Measurements from ENCODE around the gene AGRN. TPM values are rescaled to one million over a fixed set of nuclear protein-coding genes. Genes with fewer than 3 reads are reported as not detected.
"Not testable (repeated sequence)": the region's sequence is repeated elsewhere in the genome, so short reads cannot be mapped to it uniquely, and the experiment has no call there.

AGRN gene

GRCh38 chr1:1093610-1093943, 73.7 kb downstream of the AGRN start:
- Histone ChIP-seq H3K4me3 (ENCODE audit: low read length) (no peak overlapping the region), H3K27me3 (ENCODE audit: control insufficient read depth, insufficient read depth, low read length) (no peaks in the 10 kb centered on the region), H3K9ac (ENCODE audit: low read depth, low read length) (no peak overlapping the region), H3K9me3 (replicated peaks; ENCODE audit: low read length) (no peaks in the 10 kb centered on the region), H3K36me3 (ENCODE audit: insufficient read depth, low read length) (no peaks in the 10 kb centered on the region), H3K4me1 (ENCODE audit: control insufficient read depth, insufficient read depth, low read length) (no peaks in the 10 kb centered on the region), H3K4me2 (ENCODE audit: low read length) (no peak overlapping the region)

DNA sequence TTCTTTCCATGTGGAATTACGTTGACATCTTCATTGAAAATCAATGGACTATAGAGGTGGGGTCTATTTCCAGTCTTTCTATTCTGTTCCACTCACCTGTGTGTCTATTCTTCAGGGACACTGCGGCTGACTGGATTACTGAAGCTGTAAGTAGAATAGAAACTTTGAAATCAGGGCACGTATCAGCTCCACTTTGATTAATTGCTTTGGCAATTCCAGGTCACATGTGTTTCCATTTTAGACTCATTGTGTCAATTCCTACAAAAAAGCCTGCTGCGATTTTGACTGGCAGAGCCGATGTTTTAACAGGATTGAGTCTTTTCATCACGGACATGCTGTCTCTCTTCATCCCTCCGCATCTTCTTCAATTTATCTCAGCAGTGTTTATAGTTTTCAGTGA, 75.1 kb downstream of the AGRN start:
- no peak overlapping the region for H3K9ac ChIP-seq (ENCODE audit: low read depth, low read length)
- H3K27me3 ChIP-seq (ENCODE audit: control insufficient read depth, insufficient read depth, low read length) = no peaks in the 10 kb centered on the region
- H3K9me3 ChIP-seq (replicated peaks; ENCODE audit: low read length) = no peaks in the 10 kb centered on the region
- no peak overlapping the region for H3K4me3 ChIP-seq (ENCODE audit: low read length)
- H3K4me2 ChIP-seq (ENCODE audit: low read length) = no peak overlapping the region
- H3K36me3 ChIP-seq (ENCODE audit: insufficient read depth, low read length) = no peaks in the 10 kb centered on the region
- no peaks in the 10 kb centered on the region for H3K4me1 ChIP-seq (ENCODE audit: control insufficient read depth, insufficient read depth, low read length)

GRCh38 chr1:1096136-1096535, 76.2 kb downstream of the AGRN start:
- H3K9me3 ChIP-seq (replicated peaks; ENCODE audit: low read length) = not testable (repeated sequence)

GRCh38 chr1:1098681-1099421, 78.9 kb downstream of the AGRN start:
- no peak overlapping the region for H3K4me3 ChIP-seq (ENCODE audit: low read length)
- H3K9me3 ChIP-seq (replicated peaks; ENCODE audit: low read length) = no peaks in the 10 kb centered on the region
- no peaks in the 10 kb centered on the region for H3K4me1 ChIP-seq (ENCODE audit: control insufficient read depth, insufficient read depth, low read length)
- no peaks in the 10 kb centered on the region for H3K27me3 ChIP-seq (ENCODE audit: control insufficient read depth, insufficient read depth, low read length)
- H3K9ac ChIP-seq (ENCODE audit: low read depth, low read length) = no peak overlapping the region
- no peaks in the 10 kb centered on the region for H3K36me3 ChIP-seq (ENCODE audit: insufficient read depth, low read length)
- H3K4me2 ChIP-seq (ENCODE audit: low read length) = no peak overlapping the region

More at GRCh38 chr1:1096136-1096535, 76.2 kb downstream of the AGRN start:
- H3K9ac ChIP-seq (ENCODE audit: low read depth, low read length); H3K36me3 ChIP-seq (ENCODE audit: insufficient read depth, low read length); H3K4me3 ChIP-seq (ENCODE audit: low read length); H3K27me3 ChIP-seq (ENCODE audit: control insufficient read depth, insufficient read depth, low read length); H3K4me1 ChIP-seq (ENCODE audit: control insufficient read depth, insufficient read depth, low read length); H3K4me2 ChIP-seq (ENCODE audit: low read length): not testable (repeated sequence)

- no peak overlapping the region for H3K4me2 ChIP-seq (ENCODE audit: low read length)
- no peaks in the 10 kb centered on the region for H3K4me1 ChIP-seq (ENCODE audit: control insufficient read depth, insufficient read depth, low read length)
Observed at GRCh38 chr1:1099506-1100183, 79.7 kb downstream of the AGRN start.

DNA sequence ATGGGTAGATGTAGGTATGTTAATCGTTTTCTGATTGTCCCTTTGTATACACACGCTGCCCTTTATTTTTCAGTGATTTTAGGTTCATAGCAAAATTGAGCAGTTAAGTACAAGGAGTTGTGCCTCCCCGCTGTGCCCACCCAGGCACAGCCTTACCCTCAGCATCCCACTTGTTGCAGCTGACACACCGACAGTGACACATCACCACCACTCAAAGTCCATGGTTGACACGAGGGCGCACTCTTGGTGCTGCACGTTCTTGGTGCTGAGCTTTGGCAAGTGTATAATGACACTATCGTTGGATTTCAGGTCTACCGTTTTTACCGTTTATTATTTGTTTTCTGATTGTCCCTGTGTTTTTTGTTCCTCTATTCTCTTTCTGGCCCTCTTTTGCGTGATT, 80.4 kb downstream of the AGRN start:
- H3K9ac ChIP-seq (ENCODE audit: low read depth, low read length) = no peak overlapping the region
- no peaks in the 10 kb centered on the region for H3K4me1 ChIP-seq (ENCODE audit: control insufficient read depth, insufficient read depth, low read length)
- no peaks in the 10 kb centered on the region for H3K36me3 ChIP-seq (ENCODE audit: insufficient read depth, low read length)
- H3K4me3 ChIP-seq (ENCODE audit: low read length) = no peak overlapping the region
- H3K27me3 ChIP-seq (ENCODE audit: control insufficient read depth, insufficient read depth, low read length) = no peaks in the 10 kb centered on the region
- no peak overlapping the region for H3K4me2 ChIP-seq (ENCODE audit: low read length)
- no peaks in the 10 kb centered on the region for H3K9me3 ChIP-seq (replicated peaks; ENCODE audit: low read length)

More at GRCh38 chr1:1099506-1100183, 79.7 kb downstream of the AGRN start:
- Histone ChIP-seq H3K9me3 (replicated peaks; ENCODE audit: low read length) (no peaks in the 10 kb centered on the region), H3K4me3 (ENCODE audit: low read length) (no peak overlapping the region), H3K9ac (ENCODE audit: low read depth, low read length) (no peak overlapping the region), H3K36me3 (ENCODE audit: insufficient read depth, low read length) (no peaks in the 10 kb centered on the region), H3K27me3 (ENCODE audit: control insufficient read depth, insufficient read depth, low read length) (no peaks in the 10 kb centered on the region)

- H3K4me1 ChIP-seq (ENCODE audit: control insufficient read depth, insufficient read depth, low read length) = no peaks in the 10 kb centered on the region
- no peaks in the 10 kb centered on the region for H3K27me3 ChIP-seq (ENCODE audit: control insufficient read depth, insufficient read depth, low read length)
Observed at GRCh38 chr1:1101503-1101902, 81.6 kb downstream of the AGRN start.

GRCh38 chr1:1104152-1104551, 84.2 kb downstream of the AGRN start:
- H3K9ac ChIP-seq (ENCODE audit: low read depth, low read length); H3K27me3 ChIP-seq (ENCODE audit: control insufficient read depth, insufficient read depth, low read length); H3K36me3 ChIP-seq (ENCODE audit: insufficient read depth, low read length); H3K4me1 ChIP-seq (ENCODE audit: control insufficient read depth, insufficient read depth, low read length); H3K9me3 ChIP-seq (replicated peaks; ENCODE audit: low read length); H3K4me3 ChIP-seq (ENCODE audit: low read length); H3K4me2 ChIP-seq (ENCODE audit: low read length): not testable (repeated sequence)

More at GRCh38 chr1:1101503-1101902, 81.6 kb downstream of the AGRN start:
- Histone ChIP-seq H3K9ac (ENCODE audit: low read depth, low read length) (no peak overlapping the region), H3K36me3 (ENCODE audit: insufficient read depth, low read length) (no peaks in the 10 kb centered on the region), H3K4me3 (ENCODE audit: low read length) (no peak overlapping the region), H3K9me3 (replicated peaks; ENCODE audit: low read length) (no peaks in the 10 kb centered on the region), H3K4me2 (ENCODE audit: low read length) (no peak overlapping the region)

Small RNA genes within 50 kb of the gene (small RNA-seq; reads per million reads assigned to genes)
- gene AL645608.3 = not detected
